GM18870 (cell line): Measurements from ENCODE around the gene OPN1SW.

Experiments used
- ATAC-seq: cut with Tn5 transposase; IDR thresholded peaks from one replicate; pipeline ENCODE4 v1.9.1; 2021; ENCODE audit warnings: moderate library complexity; ENCODE audit not compliant: unreplicated experiment

The OPN1SW gene

DNA sequence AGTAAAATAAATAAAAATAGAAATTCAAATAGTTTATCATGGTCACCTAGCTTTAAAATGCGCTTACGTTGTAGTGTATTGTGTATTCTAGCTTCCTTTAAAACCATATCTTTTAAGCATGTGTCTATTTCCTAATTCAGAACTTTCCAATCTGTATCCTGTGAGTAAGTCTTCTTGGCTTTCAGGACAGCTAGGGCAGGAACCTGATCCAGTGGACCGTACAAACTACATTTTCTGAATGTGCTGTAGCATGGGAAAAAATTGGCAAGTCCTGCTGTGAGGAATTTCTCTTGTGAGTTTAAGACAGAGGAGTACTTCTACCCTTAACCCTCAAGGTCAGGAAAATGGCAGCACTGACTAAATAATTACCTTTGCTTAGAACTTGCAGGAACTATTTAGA is 12.1 kb downstream of the OPN1SW start:
- ATAC-seq: no peak

DNA sequence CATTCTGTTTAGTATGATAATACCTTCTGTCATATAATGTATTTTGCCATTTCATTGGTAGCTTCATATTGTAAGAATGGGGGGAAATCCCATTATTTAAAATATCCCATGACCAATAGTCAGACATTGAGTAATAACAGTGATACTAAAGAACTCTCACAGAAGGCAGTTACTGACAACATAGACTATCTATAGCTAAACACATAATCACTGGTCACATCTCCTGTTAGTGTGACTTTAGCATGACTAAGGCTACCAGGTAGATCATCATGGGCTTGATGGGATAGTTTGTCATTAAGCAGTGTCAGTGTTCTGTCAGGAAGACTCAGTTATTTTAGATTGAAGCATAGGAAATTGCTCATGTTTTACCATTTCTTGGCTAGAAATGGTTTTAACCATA is 16.4 kb downstream of the OPN1SW start:
- ATAC-seq: no peak

DNA sequence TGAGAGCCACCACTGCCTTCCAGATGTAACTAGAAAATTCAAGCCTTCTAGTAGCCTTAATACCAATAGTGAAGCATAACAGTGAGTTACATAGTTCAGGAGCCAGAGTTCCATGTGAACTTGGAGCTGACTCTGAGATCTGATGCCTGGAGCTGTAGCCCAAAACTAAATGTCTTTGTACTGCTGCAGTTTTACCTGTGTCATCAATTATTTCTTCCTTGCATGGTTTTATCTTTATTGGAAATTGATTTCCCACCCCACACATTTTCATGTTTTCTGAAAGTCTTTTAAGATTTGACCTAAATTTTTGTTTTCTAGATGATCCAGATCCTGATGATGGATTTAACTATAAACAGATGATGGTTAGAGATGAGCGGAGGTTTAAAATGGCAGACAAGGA is 17.0 kb downstream of the OPN1SW start:
- no peak for ATAC-seq

DNA sequence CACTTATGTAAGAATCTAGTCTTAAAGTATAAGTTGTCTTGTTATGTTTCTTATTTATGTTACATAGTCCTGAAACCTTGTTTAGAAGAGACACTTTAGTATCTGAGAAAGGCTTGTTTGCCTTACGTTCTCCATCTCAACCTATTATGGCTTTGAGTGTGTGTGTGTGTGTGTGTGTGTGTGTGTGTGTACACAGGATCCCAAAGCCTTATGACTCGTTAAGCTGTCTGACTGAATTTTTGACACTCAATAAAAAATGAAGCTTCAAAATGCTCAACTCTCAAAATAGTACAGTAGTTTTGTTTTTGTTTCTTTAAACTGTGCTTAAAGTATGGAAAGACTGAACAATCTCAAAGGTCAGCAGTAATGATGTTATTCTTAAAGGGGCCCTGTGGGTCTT is 18.4 kb downstream of the OPN1SW start:
- ATAC-seq: no peak

DNA sequence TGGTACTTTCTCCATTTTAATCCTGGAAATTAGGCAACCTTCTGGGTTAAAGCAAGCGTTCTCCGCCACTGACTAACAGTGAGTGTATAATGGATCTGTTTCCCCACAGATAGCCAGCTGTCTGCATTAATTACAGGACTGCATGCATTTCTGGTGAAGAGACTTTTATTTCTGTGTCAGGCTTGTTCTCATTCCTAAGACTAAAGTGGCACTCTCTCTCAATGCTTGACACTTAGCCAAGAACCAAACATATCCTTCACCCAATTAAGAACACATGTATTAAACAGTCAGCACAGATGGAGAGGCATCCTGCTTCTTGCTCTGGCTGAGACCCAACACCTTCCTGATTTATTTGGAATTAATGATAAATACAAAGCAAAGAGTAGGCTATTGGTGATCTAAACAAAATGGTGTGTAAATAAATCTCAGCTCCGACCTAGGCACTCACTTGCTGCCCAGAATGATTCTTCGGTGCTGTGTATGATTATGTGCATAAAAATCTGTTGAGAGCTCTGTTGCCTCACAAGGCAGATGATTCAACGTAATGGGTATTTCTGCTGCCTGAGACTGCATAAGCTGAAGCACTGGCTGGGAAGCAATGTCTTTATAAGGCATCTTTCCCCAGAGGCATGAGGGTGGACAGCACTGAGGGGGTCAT is 19.6 kb downstream of the OPN1SW start:
- no peak for ATAC-seq

DNA sequence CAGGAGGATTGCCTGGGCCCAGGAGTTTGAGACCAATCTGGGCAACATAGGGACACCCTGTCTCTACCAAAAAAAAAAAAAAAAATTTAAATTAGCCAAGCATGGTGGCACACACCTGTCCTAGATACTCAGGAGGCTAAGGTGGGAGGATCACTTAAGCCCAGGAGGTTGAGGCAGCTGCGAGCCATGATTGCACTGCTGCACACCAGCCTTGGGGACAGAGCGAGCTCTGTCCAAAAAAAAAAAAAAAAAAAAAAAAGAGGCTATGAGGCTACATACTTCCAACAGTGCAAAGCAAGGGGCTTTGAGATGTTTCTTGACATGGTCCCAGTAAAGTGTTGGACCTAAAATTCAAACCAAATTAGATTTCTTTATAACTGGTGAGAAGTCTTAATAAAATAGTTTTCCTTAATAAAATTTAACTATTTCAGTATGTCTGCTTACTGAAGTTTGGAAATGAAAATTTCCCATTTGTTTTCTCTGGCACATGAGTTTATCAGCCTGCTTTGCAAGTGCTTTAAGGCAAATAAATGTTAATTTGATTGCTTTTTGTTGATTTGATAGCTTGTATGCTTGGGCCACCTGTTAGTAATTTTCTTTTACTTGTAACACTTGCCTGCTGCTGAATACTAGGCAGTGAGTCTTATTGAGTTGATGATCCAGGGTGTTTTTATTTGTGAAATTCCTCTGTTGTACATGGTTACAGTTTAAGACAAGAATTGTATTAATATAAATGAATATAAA is 20.3 kb downstream of the OPN1SW start:
- ATAC-seq: no peak

DNA sequence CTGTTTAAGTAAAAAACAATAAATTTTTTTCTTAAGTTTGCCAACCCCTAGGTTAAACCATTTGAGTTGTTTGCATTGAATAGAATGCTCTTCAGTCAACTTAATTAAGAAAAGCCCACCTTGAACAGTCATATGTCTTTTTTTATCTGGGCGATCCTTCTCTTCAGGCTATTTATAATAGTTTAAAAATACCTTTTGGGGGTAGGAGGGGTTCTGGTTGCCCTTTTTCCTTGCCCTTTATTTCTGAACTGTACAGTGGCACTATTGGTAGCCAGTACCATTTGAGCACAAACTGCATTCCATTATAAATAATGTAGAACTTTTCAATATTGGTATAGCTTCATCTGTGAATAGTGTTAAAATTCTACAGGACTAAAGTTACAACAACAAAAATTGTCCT is 23.3 kb downstream of the OPN1SW start:
- no peak for ATAC-seq

DNA sequence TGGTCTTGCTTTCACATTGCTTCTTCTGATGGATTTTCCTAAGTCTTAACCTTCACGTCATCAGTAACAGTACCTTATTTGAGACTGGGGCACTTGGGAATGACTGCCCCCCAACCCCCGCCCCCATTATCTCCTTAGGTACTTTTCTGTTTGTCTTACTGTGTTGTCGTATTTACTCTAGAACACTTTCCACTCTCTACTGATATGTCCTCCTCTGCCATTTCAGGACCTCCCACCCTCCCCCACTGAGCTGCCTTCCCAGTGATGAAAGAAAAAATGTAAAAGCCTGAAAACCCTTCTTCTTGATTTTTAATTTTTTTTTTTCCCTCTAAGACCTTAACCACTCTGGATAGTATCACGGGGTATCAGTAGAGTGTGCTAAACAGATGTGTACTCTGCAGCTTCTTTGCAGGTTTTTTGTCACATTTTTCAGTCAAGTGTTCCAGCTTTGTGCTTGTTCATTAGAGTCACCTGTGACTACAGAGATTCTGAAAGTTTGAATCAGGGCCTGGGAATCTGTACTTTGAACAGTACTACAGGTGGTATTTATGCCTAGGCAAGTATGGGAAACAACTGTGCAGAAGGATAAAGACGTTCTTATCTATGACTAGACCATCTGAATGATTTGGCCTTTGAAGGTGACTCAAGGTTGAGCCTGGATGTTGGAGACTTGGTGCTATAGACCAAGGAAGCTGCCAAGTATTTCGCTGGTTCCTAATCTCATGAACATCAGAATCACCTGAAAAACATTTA is 28.1 kb downstream of the OPN1SW start:
- no peak for ATAC-seq

DNA sequence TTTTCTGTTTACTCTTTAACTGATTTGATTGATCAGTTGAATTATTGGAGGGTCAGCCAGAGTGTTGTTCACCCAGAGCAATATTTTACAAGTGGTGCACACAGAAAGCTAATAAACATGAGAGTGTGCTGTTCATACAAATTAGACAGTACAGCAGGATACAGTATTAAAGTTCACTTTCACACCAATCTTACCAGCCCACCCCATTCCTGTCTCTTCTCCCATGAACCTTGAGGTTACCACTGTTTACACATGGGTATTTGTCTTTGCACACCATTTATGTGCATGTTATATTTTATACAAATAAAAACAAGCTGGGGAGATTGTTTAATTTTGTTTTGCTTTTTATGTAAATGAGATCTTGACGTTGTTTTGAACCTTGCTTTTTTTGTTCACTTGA is 29.9 kb downstream of the OPN1SW start:
- no peak for ATAC-seq

DNA sequence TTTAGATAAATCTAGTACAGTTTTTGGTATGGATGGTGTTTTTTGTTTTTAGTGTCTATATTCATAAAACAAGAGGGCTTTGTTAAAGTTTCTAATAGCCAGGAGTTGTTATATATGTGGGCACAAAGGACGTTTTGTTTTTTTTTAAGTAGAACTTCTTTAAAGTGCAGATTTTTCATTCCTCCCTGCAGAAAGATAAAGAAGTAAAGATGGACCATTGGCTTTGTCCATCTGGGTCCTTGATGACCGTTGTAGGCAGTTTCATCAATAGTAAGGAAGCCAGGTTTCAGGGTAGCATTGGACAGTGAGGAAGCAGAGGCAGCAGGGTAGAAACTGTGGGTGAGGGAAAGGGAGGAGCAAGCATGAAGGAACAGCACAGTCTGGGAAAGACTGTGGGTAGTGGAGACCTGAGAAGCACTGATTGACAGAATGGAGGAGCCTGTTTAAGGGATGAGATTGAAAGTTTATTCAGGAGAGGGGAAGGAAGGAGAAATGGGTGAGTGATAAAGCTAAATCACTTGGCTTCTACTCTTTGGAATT is 31.2 kb downstream of the OPN1SW start:
- no peak for ATAC-seq

DNA sequence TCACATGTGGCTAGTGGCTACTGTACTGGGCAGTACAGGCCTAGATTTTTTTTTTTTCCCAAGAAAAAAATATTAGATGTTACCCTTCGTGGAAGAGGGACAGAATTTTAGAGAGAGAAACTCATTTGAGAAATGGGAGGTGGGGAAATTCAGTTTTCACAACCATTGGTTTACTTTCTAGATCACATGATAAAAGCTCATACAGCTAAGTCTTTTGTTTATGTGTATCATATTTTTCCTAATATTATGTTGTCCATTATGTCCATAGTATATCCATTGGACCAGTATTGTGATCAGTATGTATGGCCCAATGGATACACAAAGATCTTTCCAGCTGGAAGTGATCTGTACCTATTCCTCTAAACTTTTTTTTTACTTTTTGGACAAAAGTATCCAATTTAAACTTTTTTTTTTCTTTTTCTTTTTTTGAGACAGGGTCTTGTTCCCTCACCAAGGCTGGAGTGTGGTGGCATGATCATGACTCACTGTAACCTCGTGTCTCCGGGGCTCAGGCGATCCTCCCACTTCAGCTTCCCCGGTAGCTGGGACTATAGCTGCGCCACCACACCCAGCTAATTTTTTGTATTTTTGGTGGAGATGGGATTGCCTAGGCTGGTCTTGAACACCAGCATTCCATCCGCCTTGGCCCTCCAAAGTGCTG is 32.4 kb downstream of the OPN1SW start:
- no peak for ATAC-seq

DNA sequence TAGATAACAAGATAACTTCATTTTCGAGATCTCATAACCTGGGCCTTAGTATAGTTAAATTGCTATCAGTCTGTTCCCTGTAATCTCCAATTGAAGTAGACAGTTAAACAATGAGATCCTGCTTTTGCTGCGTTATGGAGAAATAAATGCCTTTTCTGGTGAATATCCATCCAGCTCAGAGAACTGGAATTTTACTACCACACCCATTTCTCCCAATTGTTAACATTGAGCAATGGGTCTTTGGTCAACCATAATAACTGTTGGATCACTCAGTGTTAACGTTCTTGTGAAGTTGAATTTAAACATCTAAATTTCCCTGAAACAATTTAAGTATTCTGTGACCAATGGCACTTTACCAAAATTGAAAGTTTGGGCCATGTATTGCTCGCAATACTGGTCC is 33.4 kb downstream of the OPN1SW start:
- no peak for ATAC-seq

DNA sequence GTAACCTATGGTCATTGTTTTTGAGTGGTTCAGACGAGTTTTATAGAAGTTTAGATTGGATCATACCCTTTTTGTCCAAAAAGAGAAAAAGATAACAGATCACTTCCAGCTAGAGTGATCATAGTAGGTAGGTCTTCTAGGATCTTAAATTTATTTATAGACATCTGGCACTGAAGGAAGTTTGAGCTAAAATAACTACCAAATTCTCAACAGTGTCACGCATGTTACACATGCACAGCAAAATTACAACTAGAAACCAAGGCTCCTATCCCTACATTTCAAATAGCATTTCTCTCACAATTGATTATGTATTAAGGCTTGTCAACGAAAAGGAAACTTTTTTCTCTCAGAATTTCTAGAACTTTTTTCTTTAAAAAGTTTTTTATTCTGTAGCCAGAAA is 34.1 kb downstream of the OPN1SW start:
- no peak for ATAC-seq

DNA sequence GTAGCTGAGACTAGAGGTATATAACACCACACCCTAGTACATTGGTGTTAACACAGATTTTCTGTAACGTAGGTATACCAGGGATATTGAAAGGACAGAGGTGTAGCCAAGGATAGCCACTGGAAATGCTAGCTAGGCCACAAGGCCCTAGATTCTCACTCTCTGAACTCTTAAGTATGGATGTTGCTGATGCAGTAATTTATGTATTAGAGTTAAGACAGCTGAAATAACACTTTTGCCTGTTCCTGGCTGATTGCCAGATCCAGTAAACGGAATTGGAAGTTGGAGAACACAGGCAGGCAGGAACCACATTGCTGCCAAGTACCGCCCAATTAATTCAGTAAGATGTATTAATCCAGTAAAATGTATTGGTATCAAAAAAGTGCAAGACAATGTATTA is 34.6 kb downstream of the OPN1SW start:
- no peak for ATAC-seq

DNA sequence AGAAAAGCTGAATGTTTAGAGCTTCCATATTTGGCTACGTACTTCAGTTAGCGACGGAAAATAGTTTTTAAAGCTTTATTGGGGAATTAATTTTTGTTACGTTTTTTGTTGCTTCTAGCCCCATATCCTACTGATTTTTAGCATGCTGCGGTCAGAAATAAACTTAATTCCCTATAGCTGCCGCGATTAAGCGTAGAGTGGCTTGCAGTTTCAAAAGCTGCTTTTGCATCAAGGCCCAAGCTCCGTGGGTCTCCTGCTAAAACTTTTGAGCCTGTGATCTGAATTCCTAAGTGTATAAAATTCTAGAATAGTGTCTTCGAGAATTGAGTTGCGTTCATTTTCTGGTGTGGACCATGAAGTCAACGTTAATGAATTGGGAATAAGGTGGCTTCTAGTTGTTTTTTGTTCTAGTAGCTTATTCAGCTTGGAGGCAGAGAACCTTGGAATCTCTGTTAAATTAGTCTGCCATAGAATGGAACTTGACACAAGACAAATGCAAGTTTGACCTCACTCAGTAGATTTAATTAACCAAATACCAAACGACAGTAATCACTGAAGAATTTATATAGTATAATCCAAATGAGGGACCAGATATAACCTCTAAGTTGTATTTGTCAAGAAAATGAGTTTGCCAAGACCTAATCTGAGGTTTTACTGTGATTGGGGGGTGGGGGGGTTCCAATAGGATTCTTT is 35.5 kb downstream of the OPN1SW start:
- ATAC-seq: no peak

DNA sequence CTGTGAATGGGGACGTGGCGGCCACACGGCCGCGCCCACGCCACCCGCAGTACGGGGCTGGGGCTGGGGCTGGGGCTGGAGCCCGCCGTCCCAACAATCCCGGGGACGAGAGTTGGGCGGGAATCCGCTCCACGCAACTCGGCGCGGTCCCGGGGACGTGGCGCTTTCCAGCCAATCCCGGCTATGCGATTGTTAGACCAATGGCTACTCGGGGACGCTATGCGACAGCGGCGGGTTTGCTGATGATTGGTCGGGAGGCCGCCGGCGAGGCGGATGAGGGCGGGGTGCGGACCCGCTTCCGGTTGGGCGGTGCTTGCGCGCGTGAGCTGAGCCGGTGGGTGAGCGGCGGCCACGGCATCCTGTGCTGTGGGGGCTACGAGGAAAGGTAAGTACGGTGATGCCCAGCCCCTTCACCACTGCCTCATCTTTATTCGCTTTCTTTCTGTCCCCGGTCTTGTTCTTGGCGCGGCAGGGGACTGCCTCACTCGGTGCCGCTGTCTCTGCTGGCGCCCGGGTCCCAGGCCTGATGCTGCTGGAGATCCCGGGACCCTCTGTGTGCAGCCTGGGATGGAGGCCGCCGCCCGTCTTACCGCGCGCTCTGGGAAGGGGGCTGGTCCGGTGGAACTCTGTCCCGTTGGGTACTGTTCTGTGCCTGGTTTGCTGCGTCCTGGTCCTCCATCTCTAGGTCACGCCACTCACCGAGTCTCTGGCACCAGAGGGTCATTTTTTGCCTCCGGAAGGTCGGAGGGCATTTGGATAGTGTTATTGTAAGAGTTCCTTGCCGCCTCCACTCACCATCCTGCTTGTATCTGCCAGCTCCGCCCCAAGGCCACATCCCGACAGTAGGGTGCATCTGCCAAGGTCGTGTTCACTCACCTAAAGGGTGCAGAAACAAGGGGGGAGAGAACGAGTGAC is 36.3 kb downstream of the OPN1SW start, which contains the start of gene CALU:
Gene CALU (plus strand): TSS at position 312 of the 915 bp plus-strand sequence. CDS start 9,225 bp downstream, outside the sequence.
- ATAC-seq: peak; percentile 90

DNA sequence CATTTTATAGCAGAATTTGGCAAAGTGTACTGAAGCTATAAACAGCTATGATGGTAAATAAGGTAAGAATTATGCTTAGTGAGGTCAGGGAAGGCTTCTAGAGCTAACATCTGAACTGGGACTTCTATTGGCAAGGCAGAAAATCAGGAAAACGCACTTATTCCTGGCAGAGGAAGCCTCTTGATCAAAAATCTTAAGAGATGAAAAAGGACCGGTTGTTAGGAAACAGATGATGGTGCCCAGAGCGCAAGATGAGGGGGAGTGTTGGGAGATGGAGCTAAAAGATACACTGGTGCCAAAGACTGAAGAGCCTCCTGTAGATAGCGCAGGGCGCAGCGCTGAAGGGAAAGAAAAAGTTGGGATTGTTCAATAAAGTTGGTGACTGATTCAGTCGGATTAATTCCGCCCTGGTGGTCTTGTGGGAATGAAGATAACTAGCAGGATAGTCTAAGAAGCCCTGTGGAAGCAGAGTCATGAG is 37.0 kb downstream of the OPN1SW start:
- ATAC-seq: no peak

DNA sequence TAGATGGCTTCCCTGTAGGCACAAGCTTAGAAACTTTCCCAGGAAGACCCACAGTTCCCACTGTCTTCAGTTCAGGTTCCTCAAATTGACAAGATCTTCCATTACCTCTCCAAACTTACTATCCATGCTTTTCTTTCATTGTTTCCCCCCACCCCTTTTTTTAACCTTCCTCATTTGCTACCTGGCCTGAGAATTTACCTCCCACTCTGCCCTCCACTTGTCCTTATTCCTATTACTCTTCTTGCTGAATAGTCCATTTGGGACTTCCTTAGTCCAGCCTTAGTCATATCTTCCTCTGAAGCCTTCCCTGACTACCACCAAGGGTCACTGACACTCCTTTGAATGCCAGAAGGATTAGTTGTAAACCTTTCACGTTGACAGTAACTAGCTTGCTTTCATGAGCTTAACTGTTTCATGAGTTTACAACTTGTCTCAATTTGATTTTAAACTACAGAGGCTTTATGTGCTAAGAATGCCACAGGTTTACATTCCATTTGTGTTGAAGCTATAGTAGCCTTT is 37.7 kb downstream of the OPN1SW start:
- ATAC-seq: no peak

DNA sequence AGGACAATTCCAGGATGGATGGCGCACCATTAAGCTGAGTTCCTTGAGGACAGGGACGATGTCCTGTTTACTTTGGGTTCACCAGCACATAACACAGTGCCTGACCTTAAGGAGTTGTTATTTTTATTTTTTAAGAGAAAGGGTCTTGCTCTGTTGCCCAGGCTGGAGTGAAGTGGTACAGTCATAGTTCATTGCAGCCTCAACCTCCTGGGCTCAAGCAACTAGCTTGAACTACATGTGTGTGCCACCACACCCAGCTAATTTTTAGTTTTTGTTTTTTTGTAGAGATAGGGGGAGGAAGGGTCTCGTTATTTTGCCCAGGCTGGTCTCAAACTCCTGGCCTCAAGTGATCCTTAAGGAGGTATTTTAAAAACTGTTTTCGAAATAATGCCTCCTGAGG is 38.2 kb downstream of the OPN1SW start:
- no peak for ATAC-seq
